ENCODE results near the gene ADAMTSL1. TPM values are rescaled to one million over a fixed set of nuclear protein-coding genes. Genes with fewer than 3 reads are reported as not detected.

The ADAMTSL1 gene
- total and polyA plus RNA-seq, 9 of the 15 experiments (the other 6 are each of a cell fraction or from before 2014, with no cell fraction given) = 0.01 TPM; not detected in 8

GRCh38 chr9:18610956-18611355 is 137.0 kb downstream of the ADAMTSL1 start:
- TF ChIP-seq MAFF (IDR thresholded peaks at IDR 0.05; ENCODE audit: low read length) (no peak), HDAC8 (tag; IDR thresholded peaks at IDR 0.05) (no peak), ZNF785 (CRISPR knock-in tag; IDR thresholded peaks at IDR 0.05) (no peak), KHSRP (IDR thresholded peaks at IDR 0.05) (no peak), ZNF830 (CRISPR knock-in tag; IDR thresholded peaks at IDR 0.05) (no peak), CHAMP1 (IDR thresholded peaks at IDR 0.05) (no peak), PREB (CRISPR knock-in tag; IDR thresholded peaks at IDR 0.05) (no peak), MITF (IDR thresholded peaks at IDR 0.05) (no peak), ERF (CRISPR knock-in tag; IDR thresholded peaks at IDR 0.05) (no peak), FOSL1 (tag; conservative IDR thresholded peaks at IDR 0.05) (no peak)
- no peak overlapping the region for H3K9ac ChIP-seq (ENCODE audit: insufficient read depth in 1 of 2, low read depth in 2 of 2, low read length in 2 of 2)
- H4K20me1 ChIP-seq (replicated peaks; ENCODE audit: control insufficient read depth, insufficient read depth, low read length) = no peaks in the 10 kb centered on the region
- no peaks in the 10 kb centered on the region for H3K79me2 ChIP-seq (ENCODE audit: control insufficient read depth, insufficient read depth, low read length)
- no peak overlapping the region for H3K27ac ChIP-seq (ENCODE audit: extremely low read depth, low read depth, low read length)
- H3K9me1 ChIP-seq (ENCODE audit: control insufficient read depth, insufficient read depth, low read length) = no peaks in the 10 kb centered on the region
- DNase-seq (ENCODE audit: extremely low read depth in 1 of 4, low spot score in 3 of 4) (no peak), ATAC-seq (no peak), FAIRE-seq (no peak)
- BruUV-seq (replicated peaks) = no TSS peak
- H3K9me3 ChIP-seq (replicated peaks; ENCODE audit: control insufficient read depth, insufficient read depth, low read depth, low read length) = no peaks in the 10 kb centered on the region
- 0% methylated on average over 3 of the region's 3 CpGs for WGBS (ENCODE audit: insufficient coverage, low coverage, missing lambda C conversion rate)
- POLR2A ChIA-PET = no interaction called here
- no peak overlapping the region for H3K4me3 ChIP-seq
- no peak overlapping the region for H3K4me2 ChIP-seq (ENCODE audit: insufficient read depth, low read length)
- no peak overlapping the region for H2AFZ ChIP-seq (ENCODE audit: low read depth, low read length)
- in situ Hi-C loops (cut with MboI) = no loop called here
- no peaks in the 10 kb centered on the region for H3K4me1 ChIP-seq (replicated peaks in 1 of 2; ENCODE audit: control insufficient read depth in 2 of 2, insufficient read depth in 2 of 2, low read length in 2 of 2)
- intact Hi-C loops (cut with micrococcal nuclease) = no loop called here
- H3K27me3 ChIP-seq (ENCODE audit: control insufficient read depth in 2 of 2, insufficient read depth in 2 of 2, low read length in 2 of 2) = no peaks in the 10 kb centered on the region
- H3K36me3 ChIP-seq (ENCODE audit: control insufficient read depth, insufficient read depth, low read length) = no peaks in the 10 kb centered on the region
- CTCF ChIA-PET (ENCODE audit: low intra/inter-chr PET ratio) = no interaction called here

Measured in K562 (cell line).